Measurements from ENCODE around the gene CCDC171. TPM values are rescaled to one million over a fixed set of nuclear protein-coding genes. Genes with fewer than 3 reads are reported as not detected.
"Not testable (repeated sequence)": the region's sequence is repeated elsewhere in the genome, so short reads cannot be mapped to it uniquely, and the experiment has no call there.

The CCDC171 gene
- total RNA-seq, 2 experiments from 2014 or later = 10.4 to 18.2 TPM

GRCh38 chr9:15696979-15697378 is 144.1 kb downstream of the CCDC171 start:
- no peaks in the 10 kb centered on the region for H3K9me2 ChIP-seq (ENCODE audit: insufficient read depth, low read length)
- intact Hi-C loops (cut with micrococcal nuclease; ENCODE audit: unreplicated experiment) = no loop called here
- ChIA-PET POLR2A (interaction anchor here (1.0 to 2.1 kb wide), 3 partner anchors 9 to 31 kb away, joined by 3 to 6 read pairs (median 6); no protein-coding TSS in a partner anchor), CTCF (ENCODE audit: unreplicated experiment) (no interaction called here)
- H3K36me3 ChIP-seq (ENCODE audit: insufficient read depth, low read length) = no peaks in the 10 kb centered on the region
- no peak for TF ChIP-seq CTCF (conservative IDR thresholded peaks at IDR 0.05; ENCODE audit: low read length)
- no peak overlapping the region for H2AFZ ChIP-seq (ENCODE audit: low read length)
- H3K4me2 ChIP-seq (ENCODE audit: low read length) = no peak overlapping the region
- H3K4me1 ChIP-seq (ENCODE audit: insufficient read depth, low read length, poor library complexity, severe bottlenecking) = no peaks in the 10 kb centered on the region
- no peaks in the 10 kb centered on the region for H3K9me3 ChIP-seq (ENCODE audit: low read length)
- H3K79me2 ChIP-seq (ENCODE audit: insufficient read depth, low read depth, low read length) = no peaks in the 10 kb centered on the region
- no TSS peak for BruUV-seq (replicated peaks)
- H4K20me1 ChIP-seq (ENCODE audit: insufficient read depth, low read length) = no peaks in the 10 kb centered on the region
- DNase-seq (ENCODE audit: low spot score) = no peak
- H3K27ac ChIP-seq (ENCODE audit: low read depth, low read length, poor library complexity, severe bottlenecking) = no peak overlapping the region
- no peak overlapping the region for H3K4me3 ChIP-seq (ENCODE audit: low read depth, low read length, poor library complexity, severe bottlenecking)

- no peaks in the 10 kb centered on the region for H3K79me2 ChIP-seq (ENCODE audit: insufficient read depth, low read depth, low read length)
- H3K4me3 ChIP-seq (ENCODE audit: low read depth, low read length, poor library complexity, severe bottlenecking) = no peak overlapping the region
- ChIA-PET POLR2A (interaction anchor here (2.1 kb wide), 1 partner anchor 12 kb away, joined by 6 read pairs; no protein-coding TSS in a partner anchor), CTCF (ENCODE audit: unreplicated experiment) (no interaction called here)
- intact Hi-C loops (cut with micrococcal nuclease; ENCODE audit: unreplicated experiment) = no loop called here
- no peaks in the 10 kb centered on the region for H3K9me2 ChIP-seq (ENCODE audit: insufficient read depth, low read length)
- no peaks in the 10 kb centered on the region for H4K20me1 ChIP-seq (ENCODE audit: insufficient read depth, low read length)
- no TSS peak for BruUV-seq (replicated peaks)
- DNase-seq (ENCODE audit: low spot score) = no peak
- H3K4me1 ChIP-seq (ENCODE audit: insufficient read depth, low read length, poor library complexity, severe bottlenecking) = no peaks in the 10 kb centered on the region
- H3K36me3 ChIP-seq (ENCODE audit: insufficient read depth, low read length) = no peaks in the 10 kb centered on the region
- TF ChIP-seq EZH2phosphoT487 (IDR thresholded peaks at IDR 0.05; ENCODE audit: borderline replicate concordance, low read depth, low read length) = no peak
- no peak for TF ChIP-seq CTCF (conservative IDR thresholded peaks at IDR 0.05; ENCODE audit: low read length)
- H3K27ac ChIP-seq (ENCODE audit: low read depth, low read length, poor library complexity, severe bottlenecking) = no peak overlapping the region
- no peak overlapping the region for H2AFZ ChIP-seq (ENCODE audit: low read length)
- H3K4me2 ChIP-seq (ENCODE audit: low read length) = no peak overlapping the region
- H3K9me3 ChIP-seq (ENCODE audit: low read length) = no peaks in the 10 kb centered on the region
Measured at GRCh38 chr9:15697446-15697851, 144.6 kb downstream of the CCDC171 start.

GRCh38 chr9:15699876-15700559 is 147.2 kb downstream of the CCDC171 start:
- POLR2A ChIA-PET = interaction anchor here (0.7 to 0.9 kb wide), 2 partner anchors 17 to 373 kb away, joined by 3 read pairs; no protein-coding TSS in a partner anchor
- H3K9me3 ChIP-seq (ENCODE audit: low read length); intact Hi-C loops (cut with micrococcal nuclease; ENCODE audit: unreplicated experiment); H4K20me1 ChIP-seq (ENCODE audit: insufficient read depth, low read length); H3K4me1 ChIP-seq (ENCODE audit: insufficient read depth, low read length, poor library complexity, severe bottlenecking); H3K9me2 ChIP-seq (ENCODE audit: insufficient read depth, low read length); H3K27ac ChIP-seq (ENCODE audit: low read depth, low read length, poor library complexity, severe bottlenecking); H3K4me2 ChIP-seq (ENCODE audit: low read length); H2AFZ ChIP-seq (ENCODE audit: low read length); CTCF ChIA-PET (ENCODE audit: unreplicated experiment); H3K36me3 ChIP-seq (ENCODE audit: insufficient read depth, low read length); BruUV-seq (replicated peaks); H3K4me3 ChIP-seq (ENCODE audit: low read depth, low read length, poor library complexity, severe bottlenecking); H3K79me2 ChIP-seq (ENCODE audit: insufficient read depth, low read depth, low read length); DNase-seq (ENCODE audit: low spot score): not testable (repeated sequence)
